K562 (cell line): ENCODE measurements around the gene KIF26A. TPM values are rescaled to one million over a fixed set of nuclear protein-coding genes. Genes with fewer than 3 reads are reported as not detected.

Experiments used
- ATAC-seq: fragments of 200-7000 bp; cut with Tn5 transposase; 3 replicates; pipeline ENCODE4 v1.9.1; 2020; ENCODE audit warnings: moderate library complexity
- BruUV-seq: library from RNA; stranded (reverse); fragments of 400-500 nt; replicated peaks from 2 replicates; lab custom pipeline; 2021; lab: Mats Ljungman, UMichigan
- CTCF ChIA-PET: fragments of 300-600 bp; formaldehyde crosslinking; extraction: SDS; loops from one replicate; lab custom pipeline; 2021; ENCODE audit warnings: low intra/inter-chr PET ratio; lab: Yijun Ruan, JAX
- POLR2A ChIA-PET: fragments of 300-600, 350-650 bp; sonication (Branson Sonifier 250); formaldehyde crosslinking; extraction: SDS; loops from one replicate; lab custom pipeline; 2021; ENCODE audit warnings: antibody characterized with exemption, inconsistent platforms; lab: Yijun Ruan, JAX
- DNase-seq, 4 experiments: peaks; one replicate each; pipeline versions ENCODE4 v3.0.0 to v3.0.0-alpha.2; 2011 to 2018; ENCODE audit warnings: low spot score in 3 of 4, mixed read lengths in 3 of 4; ENCODE audit errors: extremely low read depth in 1 of 4
- FAIRE-seq: peaks from 2 replicates; lab custom pipeline; 2011; peaks lifted over from hg19 to GRCh38; lab: Jason Lieb, UNC
- H2AFZ ChIP-seq: 2 replicates; pipeline ENCODE4 v1.6.0; 2011; ENCODE audit warnings: low read depth, low read length, control low read depth, inconsistent platforms
- H3K27ac ChIP-seq: fragments of 200-600 bp; 3 replicates; pipeline ENCODE4 v1.8.0; 2011; ENCODE audit warnings: low read depth, mild to moderate bottlenecking, control low read depth, inconsistent platforms, low read length, moderate library complexity, mixed read lengths; ENCODE audit errors: extremely low read depth
- H3K27me3 ChIP-seq, 2 experiments: fragments of 300-600 bp in 1 of 2; 2 replicates in 1 of 2; 3 replicates in 1 of 2; pipeline versions ENCODE4 v1.6.0 to v1.8.0; 2011; ENCODE audit warnings: inconsistent platforms in 2 of 2, low read length in 2 of 2, mild to moderate bottlenecking in 1 of 2, mixed read lengths in 1 of 2, moderate library complexity in 1 of 2; ENCODE audit not compliant: control insufficient read depth in 2 of 2, insufficient read depth in 2 of 2
- H3K36me3 ChIP-seq: fragments of 300-600 bp; 3 replicates; pipeline ENCODE4 v1.8.0; 2011; ENCODE audit warnings: mild to moderate bottlenecking, low read length, inconsistent platforms; ENCODE audit not compliant: control insufficient read depth, insufficient read depth
- H3K4me1 ChIP-seq, 2 experiments: fragments of 200-600 bp in 1 of 2; replicated peaks in 1 of 2; 2 replicates in 1 of 2; 3 replicates in 1 of 2; pipeline versions ENCODE4 v1.5.1 to v1.8.0; 2011; ENCODE audit warnings: inconsistent platforms in 2 of 2, low read length in 2 of 2, mild to moderate bottlenecking in 1 of 2, mixed read lengths in 1 of 2, moderate library complexity in 1 of 2; ENCODE audit not compliant: control insufficient read depth in 2 of 2, insufficient read depth in 2 of 2
- H3K4me2 ChIP-seq: 2 replicates; pipeline ENCODE4 v1.6.1; 2011; ENCODE audit warnings: low read length, control low read depth, inconsistent platforms, mixed read lengths; ENCODE audit not compliant: insufficient read depth
- H3K4me3 ChIP-seq: fragments of 200-600 bp; sonication (generic), shearing (Covaris generic); 2 replicates; pipeline ENCODE4 v1.5.1; 2016; ENCODE audit warnings: control low read depth, inconsistent platforms
- H3K79me2 ChIP-seq: fragments of 200-600 bp; 3 replicates; pipeline ENCODE4 v1.8.0; 2011; ENCODE audit warnings: low read length, inconsistent platforms; ENCODE audit not compliant: control insufficient read depth, insufficient read depth
- H3K9ac ChIP-seq, 2 experiments: 2 replicates each; pipeline versions ENCODE4 v1.6.0 to v1.6.1; 2011; ENCODE audit warnings: low read depth in 2 of 2, low read length in 2 of 2, control low read depth in 1 of 2, inconsistent platforms in 1 of 2, mild to moderate bottlenecking in 1 of 2, mixed read lengths in 1 of 2; ENCODE audit not compliant: insufficient read depth in 1 of 2
- H3K9me1 ChIP-seq: one replicate; pipeline ENCODE4 v1.6.0; 2011; ENCODE audit warnings: inconsistent platforms, mild to moderate bottlenecking, low read length, moderate library complexity; ENCODE audit not compliant: control insufficient read depth, insufficient read depth
- H3K9me3 ChIP-seq: replicated peaks from 2 replicates; pipeline ENCODE4 v1.5.1; 2011; ENCODE audit warnings: low read depth, low read length, inconsistent platforms; ENCODE audit not compliant: control insufficient read depth, insufficient read depth
- H4K20me1 ChIP-seq: replicated peaks from 2 replicates; pipeline ENCODE4 v1.6.1; 2011; ENCODE audit warnings: low read length, inconsistent platforms, mixed read lengths; ENCODE audit not compliant: control insufficient read depth, insufficient read depth
- NR2F6 ChIP-seq: fragments of 450-650 bp; formaldehyde crosslinking; IDR thresholded peaks from 2 replicates; pipeline ENCODE4 v1.4.0; 2020; ENCODE audit warnings: mild to moderate bottlenecking
- ZHX1 ChIP-seq: fragments of 150-350 bp; conservative IDR thresholded peaks from 2 replicates; pipeline ENCODE4 v1.6.1; 2014; ENCODE audit warnings: low read length
- WGBS: fragments of 100-300 bp; shearing (Covaris generic); methylation state at CpG from one replicate; pipeline ENCODE4 v1.1.6; 2016; ENCODE audit warnings: low coverage, mixed read lengths; ENCODE audit not compliant: insufficient coverage; ENCODE audit errors: missing lambda C conversion rate; 5-methylcytosine and 5-hydroxymethylcytosine counted together
- in situ Hi-C: fragments of 300-500 bp; cut with MboI; formaldehyde crosslinking; loops from 4 replicates; pipeline ENCODE4 v1.15.0; 2018; ENCODE audit warnings: inconsistent platforms, mixed read lengths
- intact Hi-C: fragments of 100-400 bp; cut with micrococcal nuclease; formaldehyde crosslinking; loops from 2 replicates; pipeline ENCODE4 v1.14.2; 2022
- polyA plus RNA-seq, 8 experiments: library from polyadenylated mRNA; depleted of rRNA in 4 of 8; stranded (reverse) in 5 of 8; unstranded in 3 of 8; fragments of >200 nt; fragmentation: Nextera tagmentation in 2 of 8; fragmentation: Illumina TruSeq in 1 of 8; extraction: Ambion mirVana in 2 of 8; extraction: Trizol in 1 of 8; gene quantifications; 2 replicates each; pipeline versions ENCODE4 v1.2.1 to v1.2.3, GENCODE V29; 2011 to 2014; ENCODE audit warnings: inconsistent platforms in 1 of 8, missing spikeins in 1 of 8
- total RNA-seq, 7 experiments: library from RNA; depleted of rRNA in 6 of 7; stranded (reverse); fragments of >200 nt in 6 of 7; fragmentation: Illumina TruSeq in 2 of 7; extraction: Trizol in 2 of 7; gene quantifications; 2 replicates each; pipeline versions ENCODE4 v1.2.1 to v1.2.3, GENCODE V29; 2011 to 2021; ENCODE audit warnings: low replicate concordance in 1 of 7

The KIF26A gene
- total and polyA plus RNA-seq, 9 of the 15 experiments (the other 6 are each of a cell fraction or from before 2014, with no cell fraction given) = 0.04 TPM; not detected in 8

GRCh38 chr14:104229534-104230055 lies 91.2 kb downstream of the KIF26A start:
- in situ Hi-C loops = no loop called here

More at GRCh38 chr14:104229534-104230055, 91.2 kb downstream of the KIF26A start:
- no peaks in the 10 kb centered on the region for H3K9me3 ChIP-seq
- no peak overlapping the region for H3K9ac ChIP-seq
- WGBS = 3% methylated on average over 13 of the region's 23 CpGs
- H3K36me3 ChIP-seq = no peaks in the 10 kb centered on the region
- intact Hi-C loops = no loop called here
- CTCF ChIA-PET = no interaction called here
- no peaks in the 10 kb centered on the region for H3K9me1 ChIP-seq
- H3K4me3 ChIP-seq = no peak overlapping the region
- no peak overlapping the region for H2AFZ ChIP-seq
- no peak for DNase-seq
- H3K27ac ChIP-seq = no peak overlapping the region
- no peak overlapping the region for H3K4me2 ChIP-seq
- no TSS peak for BruUV-seq
- POLR2A ChIA-PET = interaction anchor here (0.6 kb wide), 1 partner anchor 23 kb away, joined by 4 read pairs; no protein-coding TSS in a partner anchor
- ATAC-seq = no peak
- no peaks in the 10 kb centered on the region for H3K79me2 ChIP-seq
- no peaks in the 10 kb centered on the region for H3K27me3 ChIP-seq
- TF ChIP-seq ZHX1 = no peak
- TF ChIP-seq NR2F6 = no peak
- H3K4me1 ChIP-seq = peaks cover 0 to 5% of the 10 kb centered on the region in 2 experiments; a peak in 1 of 5 replicates
- H4K20me1 ChIP-seq = no peaks in the 10 kb centered on the region
- FAIRE-seq = no peak
